ENCODE measurements around the gene DOK7.

The DOK7 gene

DNA sequence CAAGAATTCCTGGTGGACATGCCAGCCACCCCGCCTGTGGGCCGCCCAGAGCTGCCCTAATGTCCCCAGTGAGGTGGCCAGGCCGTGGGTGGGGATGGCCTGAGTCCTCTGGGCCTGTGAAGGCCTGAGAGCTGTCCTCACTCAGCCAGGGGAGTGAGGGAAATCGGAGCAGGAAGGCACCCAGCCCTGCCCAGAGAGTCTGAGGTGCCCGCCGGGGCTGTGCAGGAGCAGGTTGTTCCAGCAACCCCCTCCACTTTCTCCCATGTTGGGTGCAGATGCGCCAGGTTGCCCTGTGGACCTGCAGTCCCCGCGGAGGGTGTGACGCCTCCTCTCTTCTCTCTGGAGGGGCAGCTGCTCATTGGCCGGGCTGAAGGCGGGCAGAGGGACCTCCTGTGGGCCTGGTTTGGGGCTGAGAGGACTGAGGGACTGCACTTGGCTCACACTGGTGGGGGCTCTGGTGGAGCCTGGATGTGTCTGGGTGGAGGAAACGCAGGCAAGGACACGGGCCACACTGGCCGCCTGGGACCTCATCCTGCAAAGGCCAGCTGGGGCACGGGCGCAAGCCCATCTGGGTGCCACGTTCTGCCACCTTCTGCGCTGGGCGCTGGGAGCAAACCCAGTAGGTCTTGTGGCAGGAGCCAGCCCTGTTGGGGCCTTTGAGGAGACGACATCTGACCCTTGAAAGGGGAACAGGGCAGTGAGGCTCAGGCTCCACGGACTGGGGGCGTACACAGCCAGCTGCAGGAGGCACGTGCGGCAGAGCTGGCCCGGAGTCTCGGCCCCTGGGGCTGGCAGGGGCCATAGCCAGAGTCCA, 14.0 kb downstream of the DOK7 start:
- DNase-seq: no peak

DNA sequence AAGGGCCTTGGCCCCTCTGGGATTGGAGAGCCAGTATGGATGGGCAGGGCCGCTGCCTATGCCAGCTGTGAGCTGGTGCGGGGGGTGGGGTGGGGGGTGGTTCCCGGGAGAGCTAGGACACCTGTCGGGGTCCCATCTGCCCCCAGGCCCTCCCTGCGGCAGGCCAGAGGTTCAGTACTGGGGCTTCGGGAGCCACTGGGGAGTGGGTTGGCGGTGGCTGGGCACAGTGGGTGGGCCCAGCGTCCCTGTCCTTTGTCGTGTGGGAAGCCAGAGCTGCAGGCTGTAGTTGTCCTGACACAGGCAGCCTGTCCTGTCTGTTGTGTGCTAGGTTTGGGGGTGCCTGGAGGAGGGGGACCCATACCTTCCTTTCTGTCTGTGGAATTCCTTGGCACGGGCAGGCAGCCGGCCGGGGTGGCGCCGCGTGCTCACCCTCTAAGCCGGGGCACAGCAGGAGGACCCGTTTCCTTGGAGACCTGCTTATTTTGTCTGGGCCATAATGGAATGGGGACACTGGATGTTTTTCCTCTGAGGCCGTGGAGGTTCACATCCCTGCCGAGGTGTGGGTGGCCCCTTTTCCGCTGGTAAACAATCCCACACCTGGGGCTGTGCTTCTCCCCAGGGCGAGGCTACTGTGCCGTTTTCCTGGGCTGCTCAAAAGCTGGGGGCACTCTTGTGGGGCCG, 14.8 kb downstream of the DOK7 start:
- DNase-seq: no peak

DNA sequence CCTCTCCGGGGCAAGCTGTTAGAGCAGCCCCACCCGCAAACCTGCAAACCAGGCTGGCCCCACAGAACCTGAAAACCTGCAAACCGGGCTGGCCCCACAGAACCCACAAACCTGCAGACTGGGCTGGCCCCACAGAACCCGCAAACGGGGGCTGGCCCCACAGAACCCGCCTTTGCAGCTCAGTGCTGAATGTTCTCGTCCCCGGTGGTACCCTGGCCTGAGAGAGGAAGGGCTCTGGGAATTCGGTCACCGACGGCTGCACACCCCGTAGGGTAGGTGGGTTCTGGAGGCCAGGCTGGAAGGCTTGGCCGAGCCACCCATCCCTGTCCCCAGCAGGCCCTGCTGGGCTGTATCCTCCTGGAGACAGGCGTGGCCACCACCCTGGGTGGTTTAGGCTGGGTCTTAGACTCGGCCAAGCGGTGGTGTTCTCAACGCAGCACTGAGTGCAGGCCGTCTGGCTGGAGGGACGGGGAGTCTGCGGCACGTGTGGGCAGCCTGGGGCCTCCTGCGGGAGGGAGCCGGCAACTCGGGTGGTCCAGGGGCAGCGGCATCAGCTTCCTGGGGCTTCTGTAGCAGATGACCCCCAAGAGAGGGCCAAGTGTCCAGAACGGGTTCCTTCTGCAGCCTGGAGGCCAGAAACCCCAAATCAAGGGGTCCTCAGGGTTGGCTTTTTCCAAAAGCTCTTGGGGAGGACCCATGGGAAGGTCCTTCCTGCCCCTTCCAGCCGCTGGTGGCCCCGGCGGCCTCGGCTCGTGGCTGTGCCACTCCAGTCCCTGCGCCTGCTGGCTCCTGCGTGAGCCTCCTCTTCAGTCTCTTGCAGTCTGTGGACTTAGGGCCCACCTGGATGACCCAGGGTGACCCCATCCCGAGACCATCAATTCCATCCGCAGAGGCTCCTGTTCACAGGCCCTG, 15.6 kb downstream of the DOK7 start:
- DNase-seq: no peak

DNA sequence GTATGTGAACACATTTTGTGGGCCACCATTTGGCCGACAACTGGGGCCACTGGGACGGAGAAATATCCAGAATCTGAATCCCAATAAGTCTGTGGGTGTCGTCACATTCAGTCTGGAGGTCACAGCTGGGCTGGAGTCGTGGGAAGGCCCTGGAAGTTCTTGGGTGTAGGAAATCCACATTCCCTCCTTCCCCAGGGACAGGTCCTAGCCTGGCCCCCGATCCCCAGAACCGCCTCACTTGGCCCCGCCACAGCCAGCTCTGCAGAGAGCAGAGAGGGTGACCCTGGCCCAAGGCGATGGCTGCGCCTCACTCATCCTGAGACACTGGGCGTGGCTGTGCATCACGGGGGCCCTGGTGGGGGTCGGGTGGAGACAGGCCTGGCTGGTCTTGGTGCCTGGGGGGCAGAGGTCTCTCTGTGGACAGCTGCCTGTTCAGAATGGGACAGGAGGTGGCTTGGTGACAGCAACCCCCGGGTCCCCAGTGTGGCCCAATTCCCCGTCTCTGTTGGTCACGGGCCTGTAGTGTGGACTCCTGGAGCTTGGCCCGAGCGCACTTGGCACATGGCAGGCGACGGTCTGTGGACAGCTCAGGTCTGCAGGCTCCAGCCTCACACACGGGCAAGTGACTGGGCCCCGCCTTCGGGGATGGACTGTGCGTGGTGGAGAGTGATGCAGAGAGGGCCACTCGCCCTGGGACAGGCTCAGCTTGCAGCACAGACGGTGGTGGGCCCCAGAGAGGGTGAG, 16.4 kb downstream of the DOK7 start:
- DNase-seq: no peak

DNA sequence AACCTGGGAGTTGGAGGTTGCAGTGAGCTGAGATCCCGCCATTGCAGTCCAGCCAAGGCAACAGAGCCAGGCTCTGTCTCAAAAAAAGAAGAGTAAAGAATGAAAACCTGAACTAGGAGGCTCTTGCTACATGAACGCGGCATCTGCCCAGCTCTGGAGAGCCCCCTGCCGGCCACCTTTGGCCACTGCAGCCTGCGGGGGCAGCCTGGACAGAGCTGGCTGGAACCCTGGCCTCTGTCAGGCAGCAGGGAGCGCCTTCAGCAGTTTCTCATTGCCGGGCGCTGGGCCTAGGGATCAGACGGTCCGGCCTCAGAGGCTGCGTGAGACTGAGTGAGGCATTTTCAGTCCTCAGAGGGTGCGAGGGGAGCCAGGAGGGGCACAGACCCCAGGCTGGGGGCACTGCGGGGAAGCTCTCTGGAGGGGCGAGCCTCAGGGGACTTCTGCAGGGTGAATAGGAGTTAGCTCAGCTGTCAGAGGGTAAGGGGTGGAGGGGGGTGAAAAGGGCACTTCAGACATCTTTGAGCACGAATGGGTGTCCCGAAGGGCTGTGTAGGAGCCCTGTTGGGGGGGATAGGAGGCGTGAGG, 17.5 kb downstream of the DOK7 start:
- DNase-seq: peak; percentile 59

DNA sequence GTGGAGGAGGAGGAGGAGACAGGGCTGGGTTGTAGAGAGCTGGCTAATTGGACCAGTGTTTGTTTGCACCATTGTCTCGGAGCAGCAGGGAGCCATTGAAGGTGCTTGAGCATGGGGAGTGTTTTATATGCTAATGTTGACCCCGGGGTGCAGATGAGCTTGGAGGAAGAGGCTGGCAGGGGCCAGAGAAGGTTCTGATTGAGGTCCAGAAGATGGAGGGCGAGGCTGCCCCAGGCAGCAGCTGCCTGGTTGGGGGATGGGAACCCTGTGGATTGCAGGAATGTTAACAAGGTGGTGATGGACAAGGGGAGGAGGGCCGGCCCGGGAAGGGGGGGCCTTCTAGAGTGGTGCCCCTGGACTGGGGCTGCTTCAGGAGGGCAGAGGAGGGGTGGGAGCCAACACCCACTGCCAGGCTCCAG, 18.0 kb downstream of the DOK7 start:
- peak; percentile 25 for DNase-seq

DNA sequence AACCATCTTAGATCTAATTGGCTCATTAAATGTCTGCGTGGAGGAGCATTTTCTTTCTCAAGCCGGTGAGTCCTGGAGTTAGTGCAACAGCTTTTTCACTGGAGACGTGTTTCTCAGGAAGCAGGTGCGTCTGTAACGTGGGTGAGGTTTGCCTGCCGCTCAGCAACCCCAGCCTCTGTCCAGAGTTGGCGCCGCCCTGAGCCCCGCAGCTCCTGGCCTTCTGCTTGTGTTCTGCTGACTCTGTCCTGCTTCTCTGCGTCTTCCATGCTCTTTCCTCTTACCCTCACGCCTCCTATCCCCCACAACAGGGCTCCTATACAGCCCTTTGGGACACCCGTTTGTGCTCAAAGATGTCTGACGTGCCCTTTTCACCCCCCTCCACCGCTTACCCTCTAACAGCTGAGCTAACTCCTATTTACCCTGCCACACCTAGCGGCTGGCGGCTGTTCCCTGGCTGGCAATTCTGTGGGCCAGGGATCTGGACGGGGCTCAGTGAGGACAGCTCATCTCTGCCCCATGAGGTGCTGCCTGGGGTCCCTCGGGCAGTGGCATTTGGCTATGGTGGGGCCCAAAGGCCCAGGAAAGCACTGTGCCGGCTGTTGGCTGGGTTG, 18.8 kb downstream of the DOK7 start:
- no peak for DNase-seq

DNA sequence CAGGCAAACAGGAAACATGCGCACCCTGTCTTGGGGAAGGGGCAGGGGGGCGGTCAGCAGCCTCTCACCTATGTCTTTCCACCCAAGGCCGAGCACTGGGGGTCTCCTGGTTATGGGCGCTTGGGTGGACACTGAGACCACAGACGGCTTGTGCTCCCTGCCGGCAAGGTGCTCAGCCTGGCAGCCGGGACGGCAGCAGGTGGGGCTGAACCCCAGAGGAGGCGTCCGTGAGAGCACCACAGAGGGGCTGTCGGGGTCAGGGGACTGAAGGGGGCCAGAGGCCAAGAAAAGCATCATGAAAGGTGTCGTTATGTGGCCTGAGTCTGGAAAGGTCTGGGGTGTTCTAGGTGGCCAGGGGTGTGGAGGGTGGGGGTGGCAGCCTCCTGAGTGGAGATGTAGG, 19.6 kb downstream of the DOK7 start:
- no peak for DNase-seq

DNA sequence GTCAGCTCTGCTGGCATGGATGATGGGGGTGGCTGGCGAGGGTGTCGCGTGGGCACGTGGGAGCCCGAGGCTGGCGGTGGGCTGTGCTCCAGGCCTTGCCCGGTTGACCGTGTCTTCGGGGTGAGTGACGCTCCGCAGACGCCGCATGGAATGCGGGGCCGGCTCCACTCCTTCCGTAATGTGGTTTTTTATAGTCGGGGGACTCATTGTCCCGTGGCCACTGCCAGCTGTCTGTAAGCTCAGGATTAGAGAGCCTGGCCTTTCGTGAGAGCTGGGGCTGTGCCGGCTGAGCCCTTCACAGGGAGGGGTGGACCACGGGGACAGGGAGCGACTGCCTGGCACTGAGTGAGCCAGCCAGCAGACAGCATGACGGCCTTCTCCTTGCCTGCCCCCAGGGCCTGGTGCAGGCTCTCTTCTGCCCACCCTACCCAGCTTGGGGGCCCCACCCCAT, 20.4 kb downstream of the DOK7 start:
- DNase-seq: no peak

DNA sequence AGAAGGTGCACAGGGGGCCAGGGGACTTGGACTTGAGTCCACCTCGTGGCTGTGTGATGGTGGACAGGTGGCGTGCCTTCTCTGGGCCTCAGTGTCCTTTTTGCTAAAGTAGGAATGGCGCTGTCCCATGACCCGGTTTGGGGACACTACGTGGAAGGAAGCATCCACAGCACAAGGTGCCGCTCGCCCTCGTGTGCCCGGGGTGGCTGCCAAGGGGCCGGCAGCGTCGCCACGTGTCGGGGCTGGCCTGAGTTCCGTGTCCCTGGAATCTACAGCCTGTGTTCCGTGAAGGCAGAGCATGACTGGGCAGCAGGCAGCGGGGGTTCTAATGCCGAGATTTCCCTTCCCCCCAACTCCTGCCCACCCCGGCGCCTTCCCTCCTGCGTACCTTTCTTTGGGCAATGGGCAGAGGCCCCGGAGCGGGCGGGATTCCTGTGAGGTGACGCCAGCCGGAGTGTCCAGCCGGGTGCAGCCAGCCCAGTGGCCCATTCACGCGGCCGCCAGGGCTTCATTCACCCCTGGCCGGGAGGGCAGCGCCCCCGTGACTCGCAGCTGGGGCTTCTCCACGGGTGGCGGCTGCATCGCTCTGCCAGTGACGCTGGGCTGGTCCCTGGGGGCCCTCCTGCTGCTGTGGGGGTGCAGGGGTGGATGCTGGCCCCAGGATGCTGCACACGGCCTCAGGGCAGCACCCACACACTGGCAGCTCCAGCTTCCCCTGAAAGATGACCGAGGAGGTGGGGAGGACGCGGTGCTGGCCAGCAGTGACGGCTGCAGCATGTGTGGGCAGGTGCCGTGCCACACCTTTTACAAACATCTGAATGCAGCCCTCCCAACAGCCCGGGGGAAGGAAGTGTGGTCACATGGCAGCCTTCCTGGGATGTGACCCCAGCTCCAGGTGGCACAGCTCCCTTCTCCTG, 21.2 kb downstream of the DOK7 start:
- DNase-seq: no peak

DNA sequence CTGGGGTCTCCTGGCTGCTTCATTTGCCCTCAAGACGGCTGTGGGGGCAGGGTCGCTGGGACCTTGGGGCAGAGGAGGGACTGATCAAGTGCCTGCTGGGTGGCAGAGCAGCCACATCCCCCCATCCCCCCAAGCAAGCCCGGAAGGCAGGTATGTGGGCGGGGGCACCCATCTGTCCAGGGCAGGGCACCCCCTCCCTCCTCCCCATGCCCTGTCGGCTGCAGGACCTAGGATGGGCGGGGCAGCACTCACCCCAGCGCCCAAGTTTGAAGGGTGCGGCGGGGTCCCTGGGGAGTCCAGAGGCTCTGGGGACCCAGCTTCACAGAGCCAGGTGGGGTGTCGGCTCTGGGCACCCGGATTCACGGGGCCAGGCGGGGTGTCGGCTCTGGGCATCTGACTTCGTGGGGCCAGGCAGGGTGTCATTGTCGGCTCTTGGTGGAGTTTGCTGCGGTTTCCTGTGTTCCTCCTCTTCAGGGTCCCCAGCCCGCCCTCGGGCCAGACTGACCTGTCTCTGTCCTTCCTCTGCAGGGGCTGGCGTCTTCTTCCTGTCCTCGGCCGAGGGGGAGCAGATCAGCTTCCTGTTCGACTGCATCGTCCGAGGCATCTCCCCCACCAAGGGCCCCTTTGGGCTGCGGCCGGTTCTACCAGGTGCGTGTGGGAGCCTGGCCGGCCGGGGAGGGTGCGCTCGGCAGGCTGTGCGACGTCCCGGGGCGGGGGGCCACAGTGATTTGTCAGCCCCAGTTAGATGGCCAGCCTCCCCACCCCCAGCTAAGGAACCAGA, 22.1 kb downstream of the DOK7 start:
- DNase-seq: no peak

DNA sequence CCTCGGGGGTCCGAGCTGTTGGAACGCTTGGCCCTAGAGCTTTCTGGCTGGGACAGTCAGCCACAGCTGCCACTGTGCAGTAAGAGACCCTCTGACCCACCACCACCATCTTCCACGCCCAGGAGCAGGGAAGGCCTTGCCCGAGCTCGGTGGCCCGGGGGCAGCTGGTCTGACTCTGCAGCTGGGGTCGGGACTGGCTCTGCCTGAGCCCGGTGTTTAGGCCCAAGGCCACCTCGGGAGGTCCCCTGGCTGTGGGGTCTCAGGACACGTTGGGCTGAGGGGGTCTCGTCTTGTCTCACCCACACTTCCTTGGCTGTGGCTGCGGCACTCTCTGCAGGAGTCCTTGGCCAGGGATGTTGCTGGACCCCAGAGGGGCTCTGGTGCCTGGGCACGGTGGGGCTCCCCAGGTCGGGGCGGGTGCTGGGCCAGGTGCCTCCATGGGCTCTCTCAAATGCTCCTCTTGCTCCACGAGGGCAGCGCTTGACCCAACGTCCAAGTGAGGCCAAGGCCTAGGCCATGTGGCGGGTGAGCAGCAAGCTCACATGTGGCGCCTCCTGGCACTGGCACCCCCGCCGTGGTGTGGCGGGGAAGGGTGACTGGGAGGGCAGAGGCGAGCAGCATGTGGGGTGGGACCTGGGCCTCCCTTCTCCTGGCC, 22.9 kb downstream of the DOK7 start:
- DNase-seq: no peak

DNA sequence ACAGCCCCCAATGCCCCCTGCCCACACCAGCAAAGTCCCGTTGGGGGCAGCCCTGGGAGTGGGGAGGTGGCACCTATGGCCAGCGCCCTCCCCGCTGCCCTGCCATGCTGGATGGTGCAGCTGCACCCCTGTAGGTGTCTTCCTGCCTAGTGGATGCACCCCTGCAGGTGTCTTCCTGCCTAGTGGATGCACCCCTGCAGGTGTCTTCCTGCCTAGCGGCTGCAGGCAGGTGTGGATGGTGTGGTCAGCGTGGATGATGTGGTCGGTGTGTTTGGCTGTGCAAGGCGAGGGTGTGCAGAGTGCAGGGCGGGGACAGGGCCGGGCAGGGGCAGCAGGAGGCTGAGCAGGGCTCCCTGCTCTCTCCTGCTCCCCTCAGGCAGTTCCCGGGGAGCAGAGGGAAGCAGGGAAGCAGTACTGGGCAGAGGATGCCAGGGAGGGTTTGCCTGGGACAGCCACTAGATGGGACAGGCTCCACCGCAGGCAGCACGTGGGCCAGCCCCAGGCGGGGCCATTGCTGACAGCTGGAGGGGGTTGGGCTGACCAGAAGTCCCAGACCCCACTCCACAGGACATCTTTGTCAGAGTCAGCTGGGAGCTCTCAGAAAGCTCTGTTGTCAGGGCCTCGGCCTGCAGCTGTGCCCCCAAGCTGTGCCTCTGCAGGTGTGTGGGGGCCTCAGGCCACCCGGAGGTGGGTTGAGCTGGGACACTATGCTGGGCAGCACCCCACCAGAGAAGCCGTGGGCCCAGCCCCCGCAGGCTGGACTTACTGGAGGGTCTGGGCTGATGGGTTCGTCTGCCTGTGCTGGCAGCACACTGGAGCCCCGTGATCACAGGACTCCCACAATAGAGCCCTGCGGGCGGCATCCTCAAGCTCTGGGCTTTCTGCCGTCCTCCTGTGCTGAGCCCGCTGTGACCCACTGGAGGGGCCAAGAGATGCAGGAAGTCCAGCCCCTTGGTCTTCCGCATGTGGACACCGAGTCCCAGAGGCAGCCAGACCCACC, 23.7 kb downstream of the DOK7 start:
- no peak for DNase-seq

DNA sequence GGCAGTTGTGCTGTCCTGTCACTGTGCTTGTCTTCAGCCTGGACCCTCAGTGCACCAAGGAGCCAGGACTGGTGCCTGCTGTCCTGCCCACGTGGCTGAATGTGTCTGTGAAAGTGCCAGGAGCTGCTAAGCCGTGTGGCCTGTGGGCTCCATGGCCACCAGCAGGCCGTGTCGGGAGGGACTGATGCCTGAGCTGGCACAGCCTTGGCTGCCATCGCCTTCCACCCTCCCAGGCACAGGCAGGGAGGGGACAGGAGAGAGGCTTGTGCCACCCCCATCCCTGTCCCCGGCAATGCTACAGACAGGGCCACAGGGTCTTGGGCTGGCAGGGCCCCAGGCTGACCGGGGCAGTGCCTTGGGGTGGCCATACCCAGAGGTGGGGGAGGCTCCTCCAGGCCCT, 24.8 kb downstream of the DOK7 start:
- no peak for DNase-seq

DNA sequence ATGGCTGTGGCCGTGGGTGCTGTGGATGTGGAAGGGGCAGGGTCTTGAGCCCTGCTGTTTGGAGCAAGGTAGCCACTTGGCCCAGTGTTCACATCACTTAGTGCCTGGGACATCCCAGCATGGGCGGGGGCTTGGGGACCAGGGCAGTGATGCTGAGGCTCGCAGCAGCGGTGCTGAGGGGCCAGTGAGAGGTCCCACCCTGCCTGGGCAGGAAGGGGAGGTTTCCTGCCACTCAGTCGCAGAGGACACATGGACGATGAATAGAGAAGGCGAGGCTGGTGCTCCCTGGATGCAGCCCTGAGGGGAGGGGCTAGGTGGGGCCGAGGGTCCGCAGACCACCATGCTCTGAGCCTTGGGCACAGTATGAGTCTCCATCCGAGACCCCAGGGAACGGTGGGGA, 25.7 kb downstream of the DOK7 start:
- no peak for DNase-seq

DNA sequence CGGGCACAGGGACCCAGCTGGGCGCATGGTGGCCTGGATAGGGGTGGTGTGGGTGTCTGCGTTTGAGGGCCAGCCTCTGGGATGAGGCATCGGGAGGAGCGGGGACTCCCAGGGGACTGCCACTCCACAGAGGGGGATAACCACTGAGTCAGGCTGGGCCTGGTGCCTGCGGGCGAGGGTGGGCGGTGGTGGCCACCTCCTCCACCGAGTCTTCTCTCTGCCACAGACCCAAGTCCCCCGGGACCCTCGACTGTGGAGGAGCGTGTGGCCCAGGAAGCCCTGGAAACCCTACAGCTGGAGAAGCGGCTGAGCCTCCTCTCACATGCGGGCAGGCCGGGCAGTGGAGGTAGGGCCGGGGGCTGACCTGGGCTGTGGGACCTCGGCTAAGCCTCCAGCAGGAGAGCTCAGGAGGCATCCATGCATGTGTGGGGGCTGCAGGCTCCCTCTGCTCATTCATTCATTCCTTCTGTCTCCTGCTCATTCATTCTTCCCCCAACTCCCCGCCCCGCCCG, 26.4 kb downstream of the DOK7 start:
- no peak for DNase-seq

DNA sequence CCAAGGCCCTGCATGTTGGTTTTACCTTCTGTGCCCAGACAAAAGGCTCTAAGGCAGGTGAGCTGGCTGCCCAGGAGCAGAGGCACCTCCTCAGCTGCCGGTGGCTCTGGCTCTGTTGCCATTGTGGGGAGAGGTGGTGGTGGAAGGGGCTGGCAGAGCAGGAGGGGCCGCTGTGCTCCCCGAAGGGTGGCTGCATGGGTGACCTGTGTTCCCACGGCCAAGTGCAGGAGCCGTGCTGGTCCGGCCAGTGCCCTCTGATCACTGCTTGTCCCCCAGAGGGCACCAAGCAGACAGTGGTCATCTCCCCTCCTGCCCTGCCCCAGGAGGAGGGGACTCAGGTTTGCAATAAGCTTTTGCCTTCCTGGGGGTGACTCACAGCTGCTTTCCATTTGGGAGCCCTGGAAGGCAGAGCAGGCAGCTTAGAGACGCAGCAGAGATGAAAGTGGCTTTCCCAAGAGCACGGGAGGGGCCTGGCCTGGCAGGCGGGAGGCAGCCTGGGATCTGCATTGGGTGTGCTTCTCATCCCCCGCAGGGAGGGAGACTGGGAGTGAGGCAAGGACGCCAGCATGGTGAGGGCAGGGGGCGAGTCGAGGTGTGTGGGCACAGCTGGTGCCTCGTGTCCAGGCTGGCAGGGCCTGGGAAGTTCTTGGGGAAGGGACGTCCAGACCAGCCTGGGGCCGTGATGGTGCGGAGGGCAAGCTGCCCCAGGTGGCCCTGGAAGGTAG, 28.7 kb downstream of the DOK7 start:
- no peak for DNase-seq

Data from NCI-H1092 treated with DMSO at 0.1 percent for 48 hours (cell line).